H1 (cell line): Measurements from ENCODE around the gene TPPP.

Source experiments
- CHD1 ChIP-seq: IDR thresholded peaks from 2 replicates; pipeline ENCODE4 v1.6.1; 2012; ENCODE audit warnings: low read depth, low read length, improper control_type of control experiment
- EP300 ChIP-seq, 2 experiments: IDR thresholded peaks; 1 replicate in 1 of 2; 2 replicates in 1 of 2; pipeline ENCODE4 v1.6.1; 2011 to 2012; ENCODE audit warnings: low read depth in 2 of 2, low read length in 2 of 2, mild to moderate bottlenecking in 2 of 2, borderline replicate concordance in 1 of 2, inconsistent platforms in 1 of 2, moderate library complexity in 1 of 2
- POLR2A ChIP-seq, 2 experiments: IDR thresholded peaks; 1 replicate in 1 of 2; 2 replicates in 1 of 2; pipeline ENCODE4 v1.6.1; 2011; ENCODE audit warnings: low read depth in 2 of 2, low read length in 2 of 2, mild to moderate bottlenecking in 2 of 2; ENCODE audit errors: control extremely low read depth in 1 of 2
- TF ChIP-seq, protein P1 (sequence below), 3 experiments: IDR thresholded peaks; 1 replicate in 2 of 3; 2 replicates in 1 of 3; pipeline versions ENCODE4 v1.5.1 to v1.6.1; 2011; ENCODE audit warnings: low read length in 3 of 3, mild to moderate bottlenecking in 3 of 3, inconsistent platforms in 2 of 3, low read depth in 1 of 3, moderate library complexity in 1 of 3; ENCODE audit not compliant: insufficient read depth in 1 of 3; ENCODE audit errors: control extremely low read depth in 1 of 3
- TF ChIP-seq, protein P2 (sequence below): IDR thresholded peaks from 2 replicates; pipeline ENCODE4 v1.6.1; 2012; ENCODE audit warnings: inconsistent platforms

DNA sequence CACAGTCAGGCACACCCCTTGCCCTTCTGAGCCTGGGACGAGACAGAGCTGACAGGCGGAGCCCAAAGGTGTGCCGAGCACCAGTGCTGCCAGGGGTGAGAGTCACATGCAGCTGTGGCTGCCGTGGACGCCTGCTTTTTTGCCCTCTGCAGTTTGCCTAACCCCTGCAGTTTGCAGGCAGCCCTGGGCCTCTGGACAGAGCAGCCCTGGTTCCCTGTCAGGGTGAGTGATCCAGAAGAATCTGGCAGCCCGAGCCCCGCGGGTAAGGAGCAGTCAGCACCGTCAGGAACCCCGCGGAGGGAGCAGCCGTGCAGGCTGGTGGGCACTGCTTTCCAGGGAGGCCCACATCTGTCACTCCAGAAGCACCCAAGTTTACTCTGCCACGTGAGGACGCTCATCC is 50.7 kb downstream of the TPPP start:
- TF ChIP-seq, protein P1, sequence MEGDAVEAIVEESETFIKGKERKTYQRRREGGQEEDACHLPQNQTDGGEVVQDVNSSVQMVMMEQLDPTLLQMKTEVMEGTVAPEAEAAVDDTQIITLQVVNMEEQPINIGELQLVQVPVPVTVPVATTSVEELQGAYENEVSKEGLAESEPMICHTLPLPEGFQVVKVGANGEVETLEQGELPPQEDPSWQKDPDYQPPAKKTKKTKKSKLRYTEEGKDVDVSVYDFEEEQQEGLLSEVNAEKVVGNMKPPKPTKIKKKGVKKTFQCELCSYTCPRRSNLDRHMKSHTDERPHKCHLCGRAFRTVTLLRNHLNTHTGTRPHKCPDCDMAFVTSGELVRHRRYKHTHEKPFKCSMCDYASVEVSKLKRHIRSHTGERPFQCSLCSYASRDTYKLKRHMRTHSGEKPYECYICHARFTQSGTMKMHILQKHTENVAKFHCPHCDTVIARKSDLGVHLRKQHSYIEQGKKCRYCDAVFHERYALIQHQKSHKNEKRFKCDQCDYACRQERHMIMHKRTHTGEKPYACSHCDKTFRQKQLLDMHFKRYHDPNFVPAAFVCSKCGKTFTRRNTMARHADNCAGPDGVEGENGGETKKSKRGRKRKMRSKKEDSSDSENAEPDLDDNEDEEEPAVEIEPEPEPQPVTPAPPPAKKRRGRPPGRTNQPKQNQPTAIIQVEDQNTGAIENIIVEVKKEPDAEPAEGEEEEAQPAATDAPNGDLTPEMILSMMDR (IDR thresholded peaks at IDR 0.05; ENCODE audit: control extremely low read depth in 1 of 3, insufficient read depth in 1 of 3, low read depth in 1 of 3, low read length in 3 of 3) = no peak
- TF ChIP-seq POLR2A (IDR thresholded peaks at IDR 0.05; ENCODE audit: control extremely low read depth in 1 of 2, low read depth in 2 of 2, low read length in 2 of 2) (no peak), CHD1 (no peak), EP300 (IDR thresholded peaks at IDR 0.05; ENCODE audit: borderline replicate concordance in 1 of 2, low read depth in 2 of 2, low read length in 2 of 2) (no peak)
- TF ChIP-seq, protein P2, sequence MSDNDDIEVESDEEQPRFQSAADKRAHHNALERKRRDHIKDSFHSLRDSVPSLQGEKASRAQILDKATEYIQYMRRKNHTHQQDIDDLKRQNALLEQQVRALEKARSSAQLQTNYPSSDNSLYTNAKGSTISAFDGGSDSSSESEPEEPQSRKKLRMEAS = no peak
